ENCODE measurements around the gene PLA2R1. TPM values are rescaled to one million over a fixed set of nuclear protein-coding genes. Genes with fewer than 3 reads are reported as not detected.
A peak's percentile ranks its signal among the peaks of the same experiment; 100 is the strongest.

PLA2R1 gene
- total and polyA plus RNA-seq, 10 of the 15 experiments (the other 5 are each of a cell fraction or from before 2014, with no cell fraction given), result 0.01 to 0.05 (median 0.02) TPM; not detected in 6

- TF ChIP-seq ATF2 (IDR thresholded peaks at IDR 0.05; ENCODE audit: low read length), result no peak
- no peak for TF ChIP-seq HDGF (IDR thresholded peaks at IDR 0.05)
- TF ChIP-seq IRF5 (IDR thresholded peaks at IDR 0.05; ENCODE audit: borderline replicate concordance), result no peak
- TF ChIP-seq RFX5 (IDR thresholded peaks at IDR 0.05; ENCODE audit: low read depth, low read length), result no peak
- TF ChIP-seq BRCA1 (IDR thresholded peaks at IDR 0.05; ENCODE audit: low read depth, low read length), result no peak
- TF ChIP-seq TARDBP (IDR thresholded peaks at IDR 0.05; ENCODE audit: borderline replicate concordance), result no peak
- 0 out of 2 replicates have a peak, but pooled peaks have one; percentile 13 for TF ChIP-seq ZNF24 (IDR thresholded peaks at IDR 0.05)
- no peak for TF ChIP-seq YBX1 (IDR thresholded peaks at IDR 0.05)
- TF ChIP-seq IRF4 (IDR thresholded peaks at IDR 0.05; ENCODE audit: low read depth, low read length), result no peak
- TF ChIP-seq CBX5 (IDR thresholded peaks at IDR 0.05; ENCODE audit: low read depth), result no peak
- no peak for TF ChIP-seq SRF (IDR thresholded peaks at IDR 0.05; ENCODE audit: low read depth in 2 of 2, low read length in 2 of 2)
- no peak for TF ChIP-seq ZNF274 (IDR thresholded peaks at IDR 0.05; ENCODE audit: insufficient read depth, insufficient read length)
- TF ChIP-seq RUNX3 (IDR thresholded peaks at IDR 0.05; ENCODE audit: low read length), result peak; percentile 49; the same call in 1 of the 2 replicates
- no peak for TF ChIP-seq BACH1 (IDR thresholded peaks at IDR 0.05; ENCODE audit: borderline replicate concordance)
- TF ChIP-seq SMARCA5 (IDR thresholded peaks at IDR 0.05), result no peak
- no peak for TF ChIP-seq ZNF207 (IDR thresholded peaks at IDR 0.05; ENCODE audit: borderline replicate concordance)
- no peak for TF ChIP-seq MEF2A (IDR thresholded peaks at IDR 0.05; ENCODE audit: insufficient read depth, low read depth, low read length)
- no peak for TF ChIP-seq POLR2AphosphoS2 (IDR thresholded peaks at IDR 0.05; ENCODE audit: low read depth, low read length)
- TF ChIP-seq IKZF2 (IDR thresholded peaks at IDR 0.05), result no peak
- no peak for TF ChIP-seq DPF2 (IDR thresholded peaks at IDR 0.05)
- no peak for TF ChIP-seq CREM (IDR thresholded peaks at IDR 0.05; ENCODE audit: low read depth)
- TF ChIP-seq E4F1 (IDR thresholded peaks at IDR 0.05; ENCODE audit: borderline replicate concordance, partially characterized antibody), result no peak
- TF ChIP-seq RELA (IDR thresholded peaks at IDR 0.05; ENCODE audit: borderline replicate concordance, partially characterized antibody), result no peak
- 0 out of 3 replicates have a peak, but pooled peaks have one; percentile 12 for TF ChIP-seq POU2F2 (IDR thresholded peaks at IDR 0.05; ENCODE audit: borderline replicate concordance, low read depth, low read length)
- TF ChIP-seq KAT2A (conservative IDR thresholded peaks at IDR 0.05; ENCODE audit: control insufficient read depth, low read depth, low read length), result no peak
- TF ChIP-seq HCFC1 (IDR thresholded peaks at IDR 0.05; ENCODE audit: low read length), result no peak
- TF ChIP-seq FOXM1 (IDR thresholded peaks at IDR 0.05; ENCODE audit: low read depth, low read length), result peak; percentile 45; the same call in 1 of the 2 replicates
- TF ChIP-seq IRF3 (IDR thresholded peaks at IDR 0.05), result no peak
- peak; percentile 74; the same call in 1 of the 2 replicates for TF ChIP-seq SMC3 (IDR thresholded peaks at IDR 0.05; ENCODE audit: borderline replicate concordance, low read length)
- no peak for TF ChIP-seq BMI1 (IDR thresholded peaks at IDR 0.05; ENCODE audit: borderline replicate concordance)
Measured at GRCh38 chr2:159939946-159940345, 122.5 kb downstream of the PLA2R1 start (continued).
